HEK293T (cell line): ENCODE results near the gene UBTD1.
A peak's percentile ranks its signal among the peaks of the same experiment; 100 is the strongest.

ENCODE experiments used
- FOXM1 ChIP-seq: fragments of 450-650 bp; IDR thresholded peaks from 2 replicates; pipeline ENCODE4 v1.6.1; 2017; ENCODE audit warnings: mild to moderate bottlenecking, borderline replicate concordance
- ZNF384 ChIP-seq: fragments of 450-650 bp; IDR thresholded peaks from 2 replicates; pipeline ENCODE4 v1.6.1; 2016
- TF ChIP-seq, protein P1 (sequence below): fragments of 450-650 bp; IDR thresholded peaks from 2 replicates; pipeline ENCODE4 v1.6.1; 2016

DNA sequence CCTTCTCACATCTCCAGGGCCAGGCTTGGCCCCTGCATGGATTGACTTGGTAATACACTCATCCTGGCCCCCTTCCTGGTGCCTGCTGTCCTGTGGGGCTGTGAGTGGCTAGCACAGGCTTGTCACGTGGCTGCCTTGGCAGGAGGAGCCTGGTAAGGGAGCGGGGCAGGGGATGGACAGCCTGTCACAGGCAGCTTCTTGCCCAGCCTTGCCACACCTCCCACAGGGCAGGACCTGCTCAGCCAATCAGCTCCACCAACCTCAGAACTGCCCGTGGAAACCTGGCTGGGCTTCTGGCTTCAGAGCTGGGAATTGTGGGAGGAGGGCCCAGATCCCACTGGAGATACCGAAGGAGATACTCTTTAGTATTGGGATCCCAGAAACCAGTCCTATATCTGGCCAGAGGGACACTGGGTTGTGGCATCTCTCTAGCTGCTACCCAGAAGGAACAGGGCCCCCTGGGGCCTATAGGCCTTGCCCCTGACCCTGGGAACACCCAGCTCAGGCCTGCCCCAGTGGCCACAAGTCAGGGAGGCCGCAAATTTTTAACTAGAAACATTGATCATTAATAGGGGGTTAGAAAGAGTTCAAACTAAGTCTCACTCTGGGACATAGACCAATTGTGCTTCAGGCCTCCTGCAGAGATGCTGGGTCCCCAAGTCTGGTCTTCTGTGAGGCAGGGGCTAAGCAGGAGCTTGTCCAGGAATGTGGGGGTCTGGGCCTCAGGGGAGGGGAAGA lies 85.5 kb downstream of the UBTD1 start, which contains the start of gene HOGA1:
- TF ChIP-seq FOXM1 (no peak), ZNF384 (no peak)
- TF ChIP-seq, protein P1, sequence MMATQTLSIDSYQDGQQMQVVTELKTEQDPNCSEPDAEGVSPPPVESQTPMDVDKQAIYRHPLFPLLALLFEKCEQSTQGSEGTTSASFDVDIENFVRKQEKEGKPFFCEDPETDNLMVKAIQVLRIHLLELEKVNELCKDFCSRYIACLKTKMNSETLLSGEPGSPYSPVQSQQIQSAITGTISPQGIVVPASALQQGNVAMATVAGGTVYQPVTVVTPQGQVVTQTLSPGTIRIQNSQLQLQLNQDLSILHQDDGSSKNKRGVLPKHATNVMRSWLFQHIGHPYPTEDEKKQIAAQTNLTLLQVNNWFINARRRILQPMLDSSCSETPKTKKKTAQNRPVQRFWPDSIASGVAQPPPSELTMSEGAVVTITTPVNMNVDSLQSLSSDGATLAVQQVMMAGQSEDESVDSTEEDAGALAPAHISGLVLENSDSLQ, result peak; percentile 72
